CD4-positive, alpha-beta T cell (primary cell): ENCODE measurements around the gene DR1. TPM values are rescaled to one million over a fixed set of nuclear protein-coding genes. Genes with fewer than 3 reads are reported as not detected.
A peak's percentile ranks its signal among the peaks of the same experiment; 100 is the strongest.

Experiments
- ATAC-seq: fragments of 200-7000 bp; cut with Tn5 transposase; one replicate; pipeline ENCODE4 v1.10.0; 2022; ENCODE audit warnings: mild to moderate bottlenecking; ENCODE audit not compliant: poor library complexity
- CTCF ChIA-PET: fragments of 350-600 bp; sonication (Branson Sonifier 250); formaldehyde crosslinking; loops from one replicate; lab custom pipeline; 2021; ENCODE audit warnings: antibody characterized with exemption, inconsistent platforms; lab: Charles Lee
- POLR2A ChIA-PET: fragments of 350-600 bp; sonication (Branson Sonifier 250); formaldehyde crosslinking; loops from one replicate; lab custom pipeline; 2021; ENCODE audit warnings: antibody characterized with exemption, inconsistent platforms; lab: Charles Lee
- DNase-seq, 14 experiments: peaks; one replicate each; pipeline ENCODE4 v3.0.0-alpha.2; 2013 to 2020; ENCODE audit warnings: mixed read lengths in 2 of 14
- H3K27ac ChIP-seq, 2 donors: one replicate each; pipeline versions ENCODE4 v1.5.1 to v1.7.0; 2013; ENCODE audit warnings: low read length in 2 of 2, low read depth in 1 of 2, mild to moderate bottlenecking in 1 of 2
- H3K27me3 ChIP-seq, 2 experiments: 1 replicate in 1 of 2; 2 replicates in 1 of 2; pipeline versions ENCODE4 v1.6.1 to v1.7.0; 2013; ENCODE audit warnings: low read length in 2 of 2, control low read depth in 1 of 2, mild to moderate bottlenecking in 1 of 2, moderate library complexity in 1 of 2; ENCODE audit not compliant: insufficient read depth in 2 of 2, control insufficient read depth in 1 of 2
- H3K36me3 ChIP-seq: one replicate; pipeline ENCODE4 v1.6.1; 2013; ENCODE audit warnings: low read length, control low read depth; ENCODE audit not compliant: insufficient read depth
- H3K4me1 ChIP-seq: one replicate; pipeline ENCODE4 v1.6.1; 2013; ENCODE audit warnings: low read length, control low read depth; ENCODE audit not compliant: insufficient read depth
- H3K4me3 ChIP-seq: one replicate; pipeline ENCODE4 v1.5.1; 2013; ENCODE audit warnings: mild to moderate bottlenecking, low read length, moderate library complexity
- H3K9me3 ChIP-seq, 2 experiments: 1 replicate in 1 of 2; 2 replicates in 1 of 2; pipeline versions ENCODE4 v1.6.1 to v1.7.0; 2013; ENCODE audit warnings: low read length in 2 of 2, mild to moderate bottlenecking in 2 of 2, control low read depth in 1 of 2, moderate library complexity in 1 of 2; ENCODE audit not compliant: control insufficient read depth in 1 of 2, insufficient read depth in 1 of 2
- H3K27ac Mint-ChIP-seq: one replicate; pipeline ENCODE4 v1.8.0; 2020; ENCODE audit warnings: mixed read lengths
- H3K27me3 Mint-ChIP-seq: one replicate; pipeline ENCODE4 v1.8.0; 2021; ENCODE audit warnings: mixed read lengths
- H3K36me3 Mint-ChIP-seq: one replicate; pipeline ENCODE4 v1.8.0; 2021; ENCODE audit warnings: low read depth, mixed read lengths
- H3K4me1 Mint-ChIP-seq: one replicate; pipeline ENCODE4 v1.8.0; 2021; ENCODE audit warnings: low read depth, mixed read lengths
- H3K4me3 Mint-ChIP-seq: one replicate; pipeline ENCODE4 v1.8.0; 2020; ENCODE audit warnings: mild to moderate bottlenecking, mixed read lengths
- H3K9me3 Mint-ChIP-seq: one replicate; pipeline ENCODE4 v1.8.0; 2020; ENCODE audit warnings: mixed read lengths
- intact Hi-C, 2 experiments: fragments of 100-400 bp; cut with DNase I in 1 of 2; cut with micrococcal nuclease in 1 of 2; formaldehyde crosslinking; loops; one replicate each; pipeline versions ENCODE4 v1.15.1 to v1.9.0; 2023 to 2025; cut with DNase I, micrococcal nuclease
- total RNA-seq, 174 experiments: library from RNA in 2 of 174; stranded (reverse) in 2 of 174; gene quantifications; one replicate each; pipeline ENCODE4 v1.2.3 and lab custom pipeline; 2021 to 2026
- TF ChIP-seq, protein P1 (sequence below): fragments of 200-600 bp; IDR thresholded peaks from one replicate; pipeline ENCODE4 v1.8.0; 2022; ENCODE audit warnings: antibody characterized with exemption, mild to moderate bottlenecking

DR1 gene
- total RNA-seq, 2 experiments from 2014 or later = 51.4 to 54.4 TPM

DNA sequence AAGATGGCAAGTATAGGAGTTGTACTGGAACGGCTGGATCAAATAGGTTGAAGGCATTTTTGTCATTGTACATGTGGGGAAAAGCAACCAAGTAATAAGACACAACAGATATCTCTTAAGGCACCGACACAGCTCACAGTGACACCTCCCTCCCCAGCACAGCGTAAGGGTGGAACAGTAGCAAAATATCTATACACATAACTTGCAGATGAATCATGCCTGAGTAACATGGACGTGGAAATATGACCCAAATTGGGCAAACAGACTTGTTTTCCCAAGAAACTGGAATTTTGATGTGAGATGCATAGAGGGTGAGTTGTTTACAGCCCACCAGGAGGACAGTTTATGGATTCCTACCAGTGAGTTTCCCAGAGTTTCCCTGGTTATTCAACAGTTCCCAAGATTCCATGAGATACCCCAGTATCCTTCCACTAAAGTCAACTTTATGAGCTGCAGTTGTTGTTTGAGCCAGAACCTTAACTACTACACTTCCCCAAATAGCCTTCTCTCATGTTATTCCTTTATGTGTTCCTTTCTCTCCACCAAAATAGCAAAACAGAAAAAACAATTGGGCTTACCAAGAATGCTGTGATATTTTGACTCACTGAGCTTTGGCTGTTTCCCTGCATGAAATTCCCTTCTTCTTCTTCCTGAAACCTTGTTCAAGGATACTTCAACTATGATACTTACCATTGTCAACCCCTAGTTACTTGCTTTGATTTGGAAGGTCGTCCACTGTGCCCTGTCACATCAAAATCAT lies 7.1 kb upstream of the DR1 start:
- ChIA-PET POLR2A (interaction anchor here (0.6 kb wide), 1 partner anchor 82 kb away, joined by 5 read pairs; no protein-coding TSS in a partner anchor), CTCF (interaction anchor here (2.0 kb wide), 1 partner anchor 34 kb away, joined by 6 read pairs; no protein-coding TSS in a partner anchor)
- Mint-ChIP-seq H3K9me3 (no peaks in the 10 kb centered on the region), H3K27me3 (no peaks in the 10 kb centered on the region), H3K4me3 (no peak overlapping the region), H3K27ac (peak overlapping the region; percentile 28), H3K4me1 (peaks cover 29% of the 10 kb centered on the region), H3K36me3 (peaks cover 12% of the 10 kb centered on the region)
- Histone ChIP-seq H3K4me3 (no peak overlapping the region), H3K27ac (no peak overlapping the region), H3K27me3 (no peaks in the 10 kb centered on the region), H3K9me3 (no peaks in the 10 kb centered on the region), H3K36me3 (peaks cover 9% of the 10 kb centered on the region), H3K4me1 (peaks cover 3% of the 10 kb centered on the region)
- intact Hi-C loops = no loop called here
- DNase-seq = no peak
- ATAC-seq = no peak
- TF ChIP-seq, protein P1, sequence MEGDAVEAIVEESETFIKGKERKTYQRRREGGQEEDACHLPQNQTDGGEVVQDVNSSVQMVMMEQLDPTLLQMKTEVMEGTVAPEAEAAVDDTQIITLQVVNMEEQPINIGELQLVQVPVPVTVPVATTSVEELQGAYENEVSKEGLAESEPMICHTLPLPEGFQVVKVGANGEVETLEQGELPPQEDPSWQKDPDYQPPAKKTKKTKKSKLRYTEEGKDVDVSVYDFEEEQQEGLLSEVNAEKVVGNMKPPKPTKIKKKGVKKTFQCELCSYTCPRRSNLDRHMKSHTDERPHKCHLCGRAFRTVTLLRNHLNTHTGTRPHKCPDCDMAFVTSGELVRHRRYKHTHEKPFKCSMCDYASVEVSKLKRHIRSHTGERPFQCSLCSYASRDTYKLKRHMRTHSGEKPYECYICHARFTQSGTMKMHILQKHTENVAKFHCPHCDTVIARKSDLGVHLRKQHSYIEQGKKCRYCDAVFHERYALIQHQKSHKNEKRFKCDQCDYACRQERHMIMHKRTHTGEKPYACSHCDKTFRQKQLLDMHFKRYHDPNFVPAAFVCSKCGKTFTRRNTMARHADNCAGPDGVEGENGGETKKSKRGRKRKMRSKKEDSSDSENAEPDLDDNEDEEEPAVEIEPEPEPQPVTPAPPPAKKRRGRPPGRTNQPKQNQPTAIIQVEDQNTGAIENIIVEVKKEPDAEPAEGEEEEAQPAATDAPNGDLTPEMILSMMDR = no peak

DNA sequence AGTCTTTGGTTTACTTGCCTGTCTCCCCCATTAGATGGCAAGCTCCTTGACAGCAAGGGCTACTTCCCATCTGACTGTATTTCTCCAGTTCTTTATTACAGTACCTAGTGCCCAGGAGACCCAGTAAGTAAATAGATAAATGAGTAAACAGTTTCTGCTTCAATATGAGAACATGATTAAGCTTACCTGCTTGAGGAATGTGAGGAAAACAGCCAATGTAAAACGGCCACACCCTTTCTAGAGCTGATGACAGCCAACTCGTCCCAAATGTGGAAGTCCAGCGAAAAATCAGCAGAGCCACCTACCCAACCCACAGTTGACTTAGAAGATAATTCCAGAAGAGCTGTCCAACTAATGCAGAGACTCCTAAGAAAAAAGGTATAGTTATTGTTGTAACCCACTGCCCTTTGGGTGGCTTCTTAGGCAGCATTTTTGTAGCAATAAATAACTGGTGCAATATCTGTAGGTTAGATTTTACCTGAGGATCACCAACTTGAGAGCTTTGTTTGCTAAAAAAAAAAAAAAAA lies 6.5 kb upstream of the DR1 start:
- Histone ChIP-seq H3K27me3 (no peaks in the 10 kb centered on the region), H3K36me3 (peaks cover 9% of the 10 kb centered on the region), H3K4me1 (peaks cover 6% of the 10 kb centered on the region), H3K4me3 (no peak overlapping the region), H3K27ac (no peak overlapping the region), H3K9me3 (no peaks in the 10 kb centered on the region)
- H3K27me3 Mint-ChIP-seq = no peaks in the 10 kb centered on the region
- H3K27ac Mint-ChIP-seq = peak overlapping the region; percentile 28
- ATAC-seq (no peak), DNase-seq (no peak)
- H3K36me3 Mint-ChIP-seq = peaks cover 12% of the 10 kb centered on the region
- H3K4me1 Mint-ChIP-seq = peaks cover 31% of the 10 kb centered on the region
- ChIA-PET POLR2A (interaction anchor here (0.6 kb wide), 1 partner anchor 82 kb away, joined by 5 read pairs; no protein-coding TSS in a partner anchor), CTCF (interaction anchor here (2.0 kb wide), 1 partner anchor 34 kb away, joined by 6 read pairs; no protein-coding TSS in a partner anchor)
- H3K4me3 Mint-ChIP-seq = no peak overlapping the region
- TF ChIP-seq, protein P1 = no peak
- no peaks in the 10 kb centered on the region for H3K9me3 Mint-ChIP-seq
- intact Hi-C loops = no loop called here

DNA sequence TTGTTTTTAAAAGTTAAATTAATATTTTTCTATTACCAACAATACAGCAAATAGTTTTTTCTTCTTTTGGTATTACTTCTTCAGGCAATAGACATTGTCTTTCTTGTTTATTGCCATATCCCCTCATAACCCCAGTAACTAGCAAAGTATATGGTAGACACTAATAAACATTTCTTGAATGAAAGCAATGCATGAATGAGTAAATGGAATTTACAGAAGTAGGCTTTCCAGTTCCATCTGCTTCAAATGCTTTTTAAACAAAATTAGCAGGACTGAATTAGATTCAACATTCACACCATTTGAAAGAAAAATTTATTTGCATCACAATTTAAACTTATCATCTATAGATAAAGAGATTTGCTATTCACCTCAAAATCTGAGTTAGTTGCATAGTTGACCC lies 5.6 kb upstream of the DR1 start:
- peaks cover 37% of the 10 kb centered on the region for H3K4me1 Mint-ChIP-seq
- peaks cover 9% of the 10 kb centered on the region for H3K36me3 ChIP-seq
- intact Hi-C loops = loop anchor here (5.0 to 10.0 kb wide), 3 partner anchors 255 to 1075 kb away; partner anchors contain the start of genes ABCD3 (in 1 of the 2) and GCLM (in 1 of the 2)
- H3K27me3 Mint-ChIP-seq = no peaks in the 10 kb centered on the region
- TF ChIP-seq, protein P1 = no peak
- CTCF ChIA-PET = interaction anchor here (1.2 kb wide), 1 partner anchor 36 kb away, joined by 5 read pairs; no protein-coding TSS in a partner anchor
- H3K27ac Mint-ChIP-seq = no peak overlapping the region
- H3K9me3 Mint-ChIP-seq = no peaks in the 10 kb centered on the region
- peaks cover 11% of the 10 kb centered on the region for H3K4me1 ChIP-seq
- DNase-seq = no peak
- H3K27me3 ChIP-seq = no peaks in the 10 kb centered on the region
- H3K27ac ChIP-seq = no peak overlapping the region
- H3K36me3 Mint-ChIP-seq = peaks cover 13% of the 10 kb centered on the region
- no peak overlapping the region for H3K4me3 ChIP-seq
- no peak for ATAC-seq
- POLR2A ChIA-PET = interaction anchor here (1.1 kb wide), 1 partner anchor 16 kb away, joined by 3 read pairs; no protein-coding TSS in a partner anchor
- H3K4me3 Mint-ChIP-seq = no peak overlapping the region
- H3K9me3 ChIP-seq = no peaks in the 10 kb centered on the region
